ENCODE results near the gene ADGRG2. TPM values are rescaled to one million over a fixed set of nuclear protein-coding genes. Genes with fewer than 3 reads are reported as not detected.

The ADGRG2 gene
- total and polyA plus RNA-seq, 12 donors: 0.24 to 1.7 (median 0.46) TPM

Other genes starting within 250 kb of the ADGRG2 start
- 10 to 100 TPM; 15.3 to 51.8 (median 27.2) TPM for gene PHKA2, start 138.4 kb downstream of the ADGRG2 start, total RNA-seq
- 10 to 100 TPM; 11.7 to 63.8 (median 52.8) TPM for gene PHKA2, start 138.4 kb downstream of the ADGRG2 start, polyA plus RNA-seq
- 100 to 1,000 TPM in 5 of 9 donors, 10 to 100 TPM in 4; 50.7 to 172 (median 127) TPM for gene PDHA1, start 221.5 kb upstream of the ADGRG2 start, total RNA-seq
- gene PDHA1, start 221.5 kb upstream of the ADGRG2 start, polyA plus RNA-seq: 100 to 1,000 TPM; 215 to 329 (median 253) TPM

Measured in adrenal gland (tissue), 12 donors.